ENCODE measurements around the gene ID1. TPM values are rescaled to one million over a fixed set of nuclear protein-coding genes. Genes with fewer than 3 reads are reported as not detected.
"Not testable (repeated sequence)": the region's sequence is repeated elsewhere in the genome, so short reads cannot be mapped to it uniquely, and the experiment has no call there.

Gene ID1
- total and polyA plus RNA-seq, 10 donors = 47.6 to 222 (median 123) TPM

GRCh38 chr20:31643522-31643921 lies 38.4 kb downstream of the ID1 start:
- Histone ChIP-seq H3K36me3 (no peaks in the 10 kb centered on the region), H3K27me3 (replicated peaks in 1 of 7) (peaks cover 0 to 2% (median 0%) of the 10 kb centered on the region in 7 donors), H3K9me3 (no peaks in the 10 kb centered on the region), H3K27ac (no peak overlapping the region), H3K4me3 (no peak overlapping the region), H3K4me1 (peaks cover 0 to 11% (median 0%) of the 10 kb centered on the region in 6 donors)
- 78 to 96% (median 88%) methylated on average over 4 of the region's 4 CpGs for WGBS, 5 donors
- no peak for TF ChIP-seq POLR2A (IDR thresholded peaks at IDR 0.05)
- no peak for TF ChIP-seq POLR2AphosphoS5 (IDR thresholded peaks at IDR 0.05)
- TF ChIP-seq CTCF (IDR thresholded peaks at IDR 0.05 in 8 of 11, conservative IDR thresholded peaks at IDR 0.05 in 3 of 11) = no peak
- intact Hi-C loops (cut with DNase I; ENCODE audit: low total_unique reads) = no loop called here
- no peak for DNase-seq

GRCh38 chr20:31644701-31645100 lies 39.6 kb downstream of the ID1 start:
- H3K4me3 ChIP-seq = no peak overlapping the region
- 76 to 85% (median 82%) methylated on average over 7 to 8 of the region's 8 CpGs for WGBS, 5 donors

GRCh38 chr20:31648104-31648503 lies 43.0 kb downstream of the ID1 start:
- H3K9me3 ChIP-seq; intact Hi-C loops (cut with DNase I; ENCODE audit: low total_unique reads); H3K36me3 ChIP-seq; H3K27me3 ChIP-seq (replicated peaks in 1 of 7); H3K4me3 ChIP-seq; H3K27ac ChIP-seq; H3K4me1 ChIP-seq; DNase-seq: not testable (repeated sequence)
- WGBS, 5 donors = 69 to 92% (median 76%) methylated on average over 3 of the region's 3 CpGs

More at GRCh38 chr20:31644701-31645100, 39.6 kb downstream of the ID1 start:
- no peak overlapping the region for H3K27ac ChIP-seq
- intact Hi-C loops (cut with DNase I; ENCODE audit: low total_unique reads) = no loop called here
- no peaks in the 10 kb centered on the region for H3K9me3 ChIP-seq
- H3K4me1 ChIP-seq = peaks cover 0 to 11% (median 0%) of the 10 kb centered on the region in 6 donors
- TF ChIP-seq CTCF (IDR thresholded peaks at IDR 0.05 in 8 of 11, conservative IDR thresholded peaks at IDR 0.05 in 3 of 11) (no peak), POLR2AphosphoS5 (IDR thresholded peaks at IDR 0.05) (no peak), POLR2A (IDR thresholded peaks at IDR 0.05) (no peak)
- H3K27me3 ChIP-seq (replicated peaks in 1 of 7) = no peaks in the 10 kb centered on the region
- DNase-seq = no peak
- H3K36me3 ChIP-seq = no peaks in the 10 kb centered on the region

- Histone ChIP-seq H3K27me3 (replicated peaks in 1 of 7) (no peaks in the 10 kb centered on the region), H3K4me3 (no peak overlapping the region), H3K4me1 (no peaks in the 10 kb centered on the region), H3K27ac (no peak overlapping the region), H3K36me3 (no peaks in the 10 kb centered on the region), H3K9me3 (no peaks in the 10 kb centered on the region)
- DNase-seq = no peak
- intact Hi-C loops (cut with DNase I; ENCODE audit: low total_unique reads) = no loop called here
- 60 to 74% (median 72%) methylated on average over 5 of the region's 5 CpGs for WGBS, 5 donors
- TF ChIP-seq POLR2A (IDR thresholded peaks at IDR 0.05) (no peak), POLR2AphosphoS5 (IDR thresholded peaks at IDR 0.05) (no peak), CTCF (IDR thresholded peaks at IDR 0.05 in 8 of 11, conservative IDR thresholded peaks at IDR 0.05 in 3 of 11) (no peak)
These were observed 47.9 kb downstream of the ID1 start for GRCh38 chr20:31652917-31653396.

- Histone ChIP-seq H3K36me3 (no peaks in the 10 kb centered on the region), H3K4me3 (no peak overlapping the region), H3K27me3 (replicated peaks in 1 of 7) (no peaks in the 10 kb centered on the region), H3K9me3 (no peaks in the 10 kb centered on the region), H3K27ac (no peak overlapping the region), H3K4me1 (no peaks in the 10 kb centered on the region)
- 50 to 65% (median 55%) methylated on average over 5 of the region's 5 CpGs for WGBS, 5 donors
- intact Hi-C loops (cut with DNase I; ENCODE audit: low total_unique reads) = no loop called here
- DNase-seq = no peak
- no peak for TF ChIP-seq CTCF (IDR thresholded peaks at IDR 0.05 in 8 of 11, conservative IDR thresholded peaks at IDR 0.05 in 3 of 11)
- no peak for TF ChIP-seq POLR2AphosphoS5 (IDR thresholded peaks at IDR 0.05)
- TF ChIP-seq POLR2A (IDR thresholded peaks at IDR 0.05) = no peak
These were observed 48.5 kb downstream of the ID1 start for GRCh38 chr20:31653561-31653960.
